ENCODE data around the gene GSTM4. TPM values are rescaled to one million over a fixed set of nuclear protein-coding genes. Genes with fewer than 3 reads are reported as not detected.

The GSTM4 gene
- total and polyA plus RNA-seq, 9 of the 15 experiments (the other 6 are each of a cell fraction or from before 2014, with no cell fraction given), result 18.8 to 53.4 (median 38.8) TPM

DNA sequence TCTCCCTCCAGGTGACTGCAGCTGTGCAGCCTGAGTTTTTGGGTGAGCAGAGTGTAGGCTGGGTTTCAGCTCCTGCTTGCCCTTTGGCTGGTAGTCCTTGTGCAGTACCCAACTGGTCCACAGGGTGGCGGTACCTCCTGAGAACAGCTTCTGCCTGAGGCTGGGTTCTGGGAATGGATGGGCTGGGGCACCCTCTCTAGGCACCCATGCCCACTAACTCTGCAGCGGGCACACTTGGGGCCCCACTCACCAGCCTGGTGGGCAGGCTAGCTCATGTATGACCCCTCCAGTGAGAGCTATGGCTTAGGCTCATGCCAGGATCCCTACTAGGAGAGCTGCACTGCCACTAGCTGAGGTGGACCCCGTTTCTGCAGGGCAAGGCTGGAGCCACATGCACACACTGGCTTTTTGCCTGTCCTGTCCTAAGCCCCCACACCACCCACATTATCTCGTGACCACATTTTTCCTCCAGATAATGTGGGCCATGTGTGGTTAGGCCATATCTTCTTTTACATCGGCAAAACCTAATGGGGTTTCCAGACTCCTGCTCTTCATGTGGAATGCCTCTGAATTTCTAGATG, 15.5 kb upstream of the GSTM4 start (continued):
- TF ChIP-seq, protein P1, sequence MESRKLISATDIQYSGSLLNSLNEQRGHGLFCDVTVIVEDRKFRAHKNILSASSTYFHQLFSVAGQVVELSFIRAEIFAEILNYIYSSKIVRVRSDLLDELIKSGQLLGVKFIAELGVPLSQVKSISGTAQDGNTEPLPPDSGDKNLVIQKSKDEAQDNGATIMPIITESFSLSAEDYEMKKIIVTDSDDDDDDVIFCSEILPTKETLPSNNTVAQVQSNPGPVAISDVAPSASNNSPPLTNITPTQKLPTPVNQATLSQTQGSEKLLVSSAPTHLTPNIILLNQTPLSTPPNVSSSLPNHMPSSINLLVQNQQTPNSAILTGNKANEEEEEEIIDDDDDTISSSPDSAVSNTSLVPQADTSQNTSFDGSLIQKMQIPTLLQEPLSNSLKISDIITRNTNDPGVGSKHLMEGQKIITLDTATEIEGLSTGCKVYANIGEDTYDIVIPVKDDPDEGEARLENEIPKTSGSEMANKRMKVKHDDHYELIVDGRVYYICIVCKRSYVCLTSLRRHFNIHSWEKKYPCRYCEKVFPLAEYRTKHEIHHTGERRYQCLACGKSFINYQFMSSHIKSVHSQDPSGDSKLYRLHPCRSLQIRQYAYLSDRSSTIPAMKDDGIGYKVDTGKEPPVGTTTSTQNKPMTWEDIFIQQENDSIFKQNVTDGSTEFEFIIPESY (CRISPR knock-in tag; IDR thresholded peaks at IDR 0.05), result no peak
- TF ChIP-seq ZBTB5 (IDR thresholded peaks at IDR 0.05) (no peak), SIN3B (IDR thresholded peaks at IDR 0.05; ENCODE audit: low read depth) (peak; percentile 19; the same call in 1 of the 2 replicates), ZBTB9 (CRISPR knock-in tag; IDR thresholded peaks at IDR 0.05) (peak; percentile 87; the same call in 1 of the 2 replicates), MCM5 (IDR thresholded peaks at IDR 0.05; ENCODE audit: low read depth) (no peak), KDM5B (IDR thresholded peaks at IDR 0.05; ENCODE audit: insufficient replicate concordance, low read depth, low read length) (no peak), ZNF143 (CRISPR knock-in tag; IDR thresholded peaks at IDR 0.05) (no peak), STAT5A (IDR thresholded peaks at IDR 0.05; ENCODE audit: borderline replicate concordance, low read length) (no peak), TEAD2 (tag; IDR thresholded peaks at IDR 0.05) (no peak), VEZF1 (CRISPR knock-in tag; IDR thresholded peaks at IDR 0.05) (peak; percentile 69), FOXO4 (CRISPR knock-in tag; IDR thresholded peaks at IDR 0.05) (no peak), ARHGAP35 (IDR thresholded peaks at IDR 0.05; ENCODE audit: partially characterized antibody) (no peak)
- TF ChIP-seq, protein P2, sequence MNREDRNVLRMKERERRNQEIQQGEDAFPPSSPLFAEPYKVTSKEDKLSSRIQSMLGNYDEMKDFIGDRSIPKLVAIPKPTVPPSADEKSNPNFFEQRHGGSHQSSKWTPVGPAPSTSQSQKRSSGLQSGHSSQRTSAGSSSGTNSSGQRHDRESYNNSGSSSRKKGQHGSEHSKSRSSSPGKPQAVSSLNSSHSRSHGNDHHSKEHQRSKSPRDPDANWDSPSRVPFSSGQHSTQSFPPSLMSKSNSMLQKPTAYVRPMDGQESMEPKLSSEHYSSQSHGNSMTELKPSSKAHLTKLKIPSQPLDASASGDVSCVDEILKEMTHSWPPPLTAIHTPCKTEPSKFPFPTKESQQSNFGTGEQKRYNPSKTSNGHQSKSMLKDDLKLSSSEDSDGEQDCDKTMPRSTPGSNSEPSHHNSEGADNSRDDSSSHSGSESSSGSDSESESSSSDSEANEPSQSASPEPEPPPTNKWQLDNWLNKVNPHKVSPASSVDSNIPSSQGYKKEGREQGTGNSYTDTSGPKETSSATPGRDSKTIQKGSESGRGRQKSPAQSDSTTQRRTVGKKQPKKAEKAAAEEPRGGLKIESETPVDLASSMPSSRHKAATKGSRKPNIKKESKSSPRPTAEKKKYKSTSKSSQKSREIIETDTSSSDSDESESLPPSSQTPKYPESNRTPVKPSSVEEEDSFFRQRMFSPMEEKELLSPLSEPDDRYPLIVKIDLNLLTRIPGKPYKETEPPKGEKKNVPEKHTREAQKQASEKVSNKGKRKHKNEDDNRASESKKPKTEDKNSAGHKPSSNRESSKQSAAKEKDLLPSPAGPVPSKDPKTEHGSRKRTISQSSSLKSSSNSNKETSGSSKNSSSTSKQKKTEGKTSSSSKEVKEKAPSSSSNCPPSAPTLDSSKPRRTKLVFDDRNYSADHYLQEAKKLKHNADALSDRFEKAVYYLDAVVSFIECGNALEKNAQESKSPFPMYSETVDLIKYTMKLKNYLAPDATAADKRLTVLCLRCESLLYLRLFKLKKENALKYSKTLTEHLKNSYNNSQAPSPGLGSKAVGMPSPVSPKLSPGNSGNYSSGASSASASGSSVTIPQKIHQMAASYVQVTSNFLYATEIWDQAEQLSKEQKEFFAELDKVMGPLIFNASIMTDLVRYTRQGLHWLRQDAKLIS (CRISPR knock-in tag; IDR thresholded peaks at IDR 0.05), result no peak

All from K562 (cell line).